ENCODE results near the gene MYO9B.
A peak's percentile ranks its signal among the peaks of the same experiment; 100 is the strongest.

The MYO9B gene

GRCh38 chr19:17259118-17259780 lies 183.7 kb downstream of the MYO9B start:
- no peaks in the 10 kb centered on the region for H3K4me1 ChIP-seq (ENCODE audit: control insufficient read depth, insufficient read depth, low read length)
- peaks cover 0 to 6% of the 10 kb centered on the region in 2 donors for H3K9me3 ChIP-seq (ENCODE audit: control insufficient read depth in 2 of 2, low read length in 2 of 2)
- no peaks in the 10 kb centered on the region for H3K27me3 ChIP-seq (ENCODE audit: control insufficient read depth in 1 of 2, insufficient read depth in 2 of 2, low read length in 2 of 2)
- no peaks in the 10 kb centered on the region for H3K36me3 ChIP-seq (ENCODE audit: control insufficient read depth in 2 of 2, insufficient read depth in 2 of 2, low read length in 2 of 2)
- H3K27ac ChIP-seq (ENCODE audit: low read length): no peak overlapping the region
- no peak overlapping the region for H3K4me3 ChIP-seq (ENCODE audit: low read length in 2 of 2)
- H3K9ac ChIP-seq (ENCODE audit: low read length in 2 of 2): no peak overlapping the region

GRCh38 chr19:17259934-17260333 lies 184.4 kb downstream of the MYO9B start:
- Histone ChIP-seq H3K36me3 (ENCODE audit: control insufficient read depth in 2 of 2, insufficient read depth in 2 of 2, low read length in 2 of 2) (no peaks in the 10 kb centered on the region), H3K4me1 (ENCODE audit: control insufficient read depth, insufficient read depth, low read length) (no peaks in the 10 kb centered on the region), H3K9me3 (ENCODE audit: control insufficient read depth in 2 of 2, low read length in 2 of 2) (peaks cover 0 to 6% of the 10 kb centered on the region in 2 donors), H3K27me3 (ENCODE audit: control insufficient read depth in 1 of 2, insufficient read depth in 2 of 2, low read length in 2 of 2) (no peaks in the 10 kb centered on the region), H3K9ac (ENCODE audit: low read length in 2 of 2) (no peak overlapping the region), H3K27ac (ENCODE audit: low read length) (no peak overlapping the region), H3K4me3 (ENCODE audit: low read length in 2 of 2) (no peak overlapping the region)

- Histone ChIP-seq H3K9me3 (ENCODE audit: control insufficient read depth in 2 of 2, low read length in 2 of 2) (peaks cover 0 to 6% of the 10 kb centered on the region in 2 donors), H3K36me3 (ENCODE audit: control insufficient read depth in 2 of 2, insufficient read depth in 2 of 2, low read length in 2 of 2) (no peaks in the 10 kb centered on the region), H3K4me3 (ENCODE audit: low read length in 2 of 2) (no peak overlapping the region), H3K4me1 (ENCODE audit: control insufficient read depth, insufficient read depth, low read length) (no peaks in the 10 kb centered on the region), H3K27me3 (ENCODE audit: control insufficient read depth in 1 of 2, insufficient read depth in 2 of 2, low read length in 2 of 2) (no peaks in the 10 kb centered on the region), H3K27ac (ENCODE audit: low read length) (no peak overlapping the region), H3K9ac (ENCODE audit: low read length in 2 of 2) (no peak overlapping the region)
These were observed 185.3 kb downstream of the MYO9B start for GRCh38 chr19:17260842-17261325.

DNA sequence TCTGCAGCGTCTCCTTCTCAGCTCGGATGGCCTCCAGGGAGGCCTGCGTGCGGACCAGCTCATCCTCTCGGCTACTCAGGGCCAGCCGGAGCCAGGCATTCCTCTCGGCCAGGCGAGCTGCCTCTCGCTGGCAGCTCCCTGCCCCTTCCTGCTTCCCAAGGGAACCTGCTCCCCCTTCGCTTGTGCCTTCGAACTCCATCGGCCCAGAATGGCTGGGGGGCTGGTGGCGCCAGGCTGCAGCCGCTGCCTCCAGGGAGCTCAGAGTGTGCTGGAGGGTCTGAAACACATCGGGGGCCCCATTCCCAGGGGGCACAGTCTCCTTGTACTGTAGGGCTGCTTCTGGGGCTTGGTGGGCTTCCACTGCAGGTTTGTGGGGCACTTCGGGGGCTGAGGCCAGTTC lies 187.0 kb downstream of the MYO9B start:
- Histone ChIP-seq H3K27ac (ENCODE audit: low read length) (no peak overlapping the region), H3K36me3 (ENCODE audit: control insufficient read depth in 2 of 2, insufficient read depth in 2 of 2, low read length in 2 of 2) (no peaks in the 10 kb centered on the region), H3K27me3 (ENCODE audit: control insufficient read depth in 1 of 2, insufficient read depth in 2 of 2, low read length in 2 of 2) (no peaks in the 10 kb centered on the region), H3K4me3 (ENCODE audit: low read length in 2 of 2) (peak overlapping the region in 1 of 2 donors; percentile 8), H3K9me3 (ENCODE audit: control insufficient read depth in 2 of 2, low read length in 2 of 2) (peaks cover 0 to 6% of the 10 kb centered on the region in 2 donors), H3K9ac (ENCODE audit: low read length in 2 of 2) (no peak overlapping the region), H3K4me1 (ENCODE audit: control insufficient read depth, insufficient read depth, low read length) (peaks cover under 1% of the 10 kb centered on the region)

Data from stomach smooth muscle (tissue), 2 donors.